Measurements from ENCODE around the gene S100A10.

S100A10 gene

GRCh38 chr1:152007047-152007446, 13.4 kb upstream of the S100A10 start:
- Histone ChIP-seq H3K9me3 (no peaks in the 10 kb centered on the region), H3K4me1 (no peaks in the 10 kb centered on the region), H3K36me3 (no peaks in the 10 kb centered on the region), H3K27me3 (peaks cover 73% of the 10 kb centered on the region), H3K4me3 (ENCODE audit: low read depth, low read length) (no peak overlapping the region)
- no peak for TF ChIP-seq CTCF (IDR thresholded peaks at IDR 0.05; ENCODE audit: low read depth, low read length)
- no peak for DNase-seq

GRCh38 chr1:152005360-152005912, 11.8 kb upstream of the S100A10 start:
- DNase-seq, result no peak
- H3K4me3 ChIP-seq (ENCODE audit: low read depth, low read length), result no peak overlapping the region
- peaks cover 73% of the 10 kb centered on the region for H3K27me3 ChIP-seq
- H3K36me3 ChIP-seq, result no peaks in the 10 kb centered on the region
- H3K9me3 ChIP-seq, result no peaks in the 10 kb centered on the region
- no peak for TF ChIP-seq CTCF (IDR thresholded peaks at IDR 0.05; ENCODE audit: low read depth, low read length)
- no peaks in the 10 kb centered on the region for H3K4me1 ChIP-seq

- Histone ChIP-seq H3K4me3 (ENCODE audit: low read depth, low read length) (no peak overlapping the region), H3K36me3 (no peaks in the 10 kb centered on the region), H3K9me3 (no peaks in the 10 kb centered on the region), H3K27me3 (peaks cover 68% of the 10 kb centered on the region), H3K4me1 (no peaks in the 10 kb centered on the region)
- TF ChIP-seq CTCF (IDR thresholded peaks at IDR 0.05; ENCODE audit: low read depth, low read length), result peak; percentile 35
- peak; percentile 24 for DNase-seq
Observed at GRCh38 chr1:152003846-152004442, 10.3 kb upstream of the S100A10 start.

- Histone ChIP-seq H3K4me1 (no peaks in the 10 kb centered on the region), H3K27me3 (peaks cover 64% of the 10 kb centered on the region), H3K4me3 (ENCODE audit: low read depth, low read length) (no peak overlapping the region), H3K36me3 (no peaks in the 10 kb centered on the region), H3K9me3 (no peaks in the 10 kb centered on the region)
- TF ChIP-seq CTCF (IDR thresholded peaks at IDR 0.05; ENCODE audit: low read depth, low read length), result no peak
- DNase-seq, result no peak
Observed at GRCh38 chr1:152002960-152003359, 9.3 kb upstream of the S100A10 start.

- no peak overlapping the region for H3K4me3 ChIP-seq (ENCODE audit: low read depth, low read length)
- no peaks in the 10 kb centered on the region for H3K36me3 ChIP-seq
Observed at GRCh38 chr1:152001631-152002584, 8.2 kb upstream of the S100A10 start.

More at GRCh38 chr1:152001631-152002584, 8.2 kb upstream of the S100A10 start:
- Histone ChIP-seq H3K27me3 (peaks cover 54% of the 10 kb centered on the region), H3K4me1 (no peaks in the 10 kb centered on the region), H3K9me3 (no peaks in the 10 kb centered on the region)
- peak; percentile 96 for TF ChIP-seq CTCF (IDR thresholded peaks at IDR 0.05; ENCODE audit: low read depth, low read length)
- peak; percentile 84 for DNase-seq

All from BE2C (cell line).